GM20431 (cell line): Measurements from ENCODE around the gene COX6B2.

ENCODE experiments used
- in situ Hi-C: fragments of 300-500 bp; cut with MseI, MboI; formaldehyde crosslinking; loops from one replicate; pipeline ENCODE4 v1.15.0; 2020; ENCODE audit warnings: low sequenced_read_pairs; ENCODE audit not compliant: unreplicated experiment

The COX6B2 gene

DNA sequence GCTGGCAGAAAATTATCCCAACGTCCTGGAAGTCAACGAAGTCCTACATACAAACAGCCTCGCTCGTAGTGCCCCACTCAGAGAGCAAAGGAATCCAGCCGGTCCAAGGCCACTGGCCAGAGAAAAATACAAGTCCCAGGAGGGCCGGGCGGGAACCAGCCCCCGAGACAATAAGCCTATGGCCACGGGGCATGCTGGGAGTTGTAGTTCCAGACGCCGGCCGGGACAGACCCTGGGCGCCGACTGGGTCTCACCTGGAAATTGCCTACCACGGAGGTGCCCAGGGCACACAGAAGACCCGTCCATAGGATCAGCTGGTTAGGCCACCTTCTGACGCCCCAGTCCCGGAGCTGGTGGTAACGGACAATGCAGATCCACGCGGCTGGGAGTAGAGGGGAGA, 34.7 kb downstream of the COX6B2 start:
- in situ Hi-C loops, result no loop called here

- in situ Hi-C loops, result no loop called here
Observed at GRCh38 chr19:55316646-55317045, 37.9 kb downstream of the COX6B2 start.

- in situ Hi-C loops, result no loop called here
Observed at GRCh38 chr19:55315956-55316525, 38.5 kb downstream of the COX6B2 start.

DNA sequence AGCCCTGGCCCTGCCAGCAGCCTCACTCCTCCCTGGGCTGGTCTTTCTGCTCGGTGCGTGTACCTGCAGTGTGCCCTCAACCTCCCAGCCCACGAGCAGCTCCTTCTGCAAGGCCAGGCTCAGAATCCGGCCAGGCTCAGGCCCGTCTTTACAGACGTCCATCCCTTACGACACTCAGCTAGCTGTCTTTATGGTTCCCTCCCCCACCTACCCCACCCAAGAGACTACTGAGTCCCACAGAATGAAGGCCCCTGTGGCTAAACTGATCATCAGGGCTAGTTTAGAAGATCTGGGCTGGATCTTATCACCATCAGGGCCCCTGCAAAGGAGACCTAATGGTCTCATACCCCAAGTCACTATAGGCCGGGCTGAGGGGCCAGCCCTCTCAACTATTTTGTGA, 40.1 kb downstream of the COX6B2 start:
- in situ Hi-C loops, result no loop called here

DNA sequence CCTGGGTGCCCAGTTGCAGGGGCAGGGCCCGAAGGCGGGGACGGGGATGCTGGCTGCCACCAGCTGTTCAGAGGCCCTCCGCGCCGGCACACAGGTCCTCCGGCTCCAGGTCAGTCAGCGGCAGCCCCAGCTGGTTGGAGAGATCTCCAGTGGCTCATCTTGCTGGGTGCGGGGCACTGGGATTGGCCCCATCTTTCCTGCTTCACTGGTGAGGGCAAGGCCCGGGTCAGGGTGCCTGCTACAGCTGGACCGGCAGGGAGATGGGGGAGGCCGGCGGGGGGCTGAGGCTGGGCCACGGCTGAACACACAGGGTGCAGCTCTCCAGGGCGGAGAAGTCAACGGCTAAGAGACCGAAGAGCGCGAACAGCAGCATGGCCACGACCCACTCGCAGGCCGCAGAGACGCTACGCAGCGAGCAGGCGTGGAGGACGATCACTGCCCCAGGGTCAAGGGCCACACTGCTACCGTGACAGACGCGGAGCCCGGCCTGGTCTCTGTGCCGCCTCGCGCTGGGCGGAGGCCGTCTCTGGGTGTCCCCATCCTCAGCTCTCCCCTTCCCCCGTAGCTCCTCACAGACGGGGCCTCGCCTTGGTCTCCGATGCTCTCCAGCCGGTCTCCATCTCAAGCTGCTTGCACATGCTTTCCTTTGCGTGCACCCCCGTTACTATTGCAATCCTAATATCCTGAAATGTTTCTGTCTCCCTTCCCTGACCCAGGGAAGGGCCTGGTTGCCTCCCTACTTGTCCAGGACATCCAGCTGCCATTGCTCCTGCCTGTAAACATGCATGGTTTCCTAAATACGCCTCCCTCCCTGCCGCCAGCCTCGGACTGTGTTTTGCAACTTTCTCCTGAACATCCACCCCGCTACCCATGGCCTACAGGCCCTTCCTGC, 41.7 kb downstream of the COX6B2 start:
- in situ Hi-C loops, result no loop called here

GRCh38 chr19:55311797-55312196, 42.7 kb downstream of the COX6B2 start:
- in situ Hi-C loops, result no loop called here

GRCh38 chr19:55311397-55311796, 43.1 kb downstream of the COX6B2 start:
- in situ Hi-C loops, result no loop called here

GRCh38 chr19:55310498-55310897, 44.0 kb downstream of the COX6B2 start:
- in situ Hi-C loops, result no loop called here

GRCh38 chr19:55309448-55309847, 45.1 kb downstream of the COX6B2 start:
- in situ Hi-C loops, result no loop called here

DNA sequence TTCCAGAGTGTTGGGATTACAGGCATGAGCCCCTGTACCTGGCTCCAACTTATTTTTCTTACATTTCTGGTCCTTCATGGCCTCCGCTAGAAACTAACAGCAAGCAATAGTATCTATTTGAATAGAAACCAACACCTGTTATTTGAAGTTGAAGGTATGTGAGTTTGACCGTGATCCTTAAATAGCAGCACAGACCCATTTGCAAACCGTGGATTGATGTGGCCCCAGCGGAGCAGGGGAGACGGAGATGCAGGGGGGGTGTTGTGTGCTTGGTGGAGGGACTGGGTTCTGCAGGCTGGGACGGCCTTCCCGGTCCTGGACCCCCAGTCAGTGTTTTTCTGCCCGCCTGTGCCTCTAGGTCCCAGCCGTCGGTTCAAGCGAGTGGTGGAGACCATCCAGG, 46.2 kb downstream of the COX6B2 start:
- in situ Hi-C loops, result no loop called here

- in situ Hi-C loops, result no loop called here
Observed at GRCh38 chr19:55306712-55307111, 47.8 kb downstream of the COX6B2 start.

DNA sequence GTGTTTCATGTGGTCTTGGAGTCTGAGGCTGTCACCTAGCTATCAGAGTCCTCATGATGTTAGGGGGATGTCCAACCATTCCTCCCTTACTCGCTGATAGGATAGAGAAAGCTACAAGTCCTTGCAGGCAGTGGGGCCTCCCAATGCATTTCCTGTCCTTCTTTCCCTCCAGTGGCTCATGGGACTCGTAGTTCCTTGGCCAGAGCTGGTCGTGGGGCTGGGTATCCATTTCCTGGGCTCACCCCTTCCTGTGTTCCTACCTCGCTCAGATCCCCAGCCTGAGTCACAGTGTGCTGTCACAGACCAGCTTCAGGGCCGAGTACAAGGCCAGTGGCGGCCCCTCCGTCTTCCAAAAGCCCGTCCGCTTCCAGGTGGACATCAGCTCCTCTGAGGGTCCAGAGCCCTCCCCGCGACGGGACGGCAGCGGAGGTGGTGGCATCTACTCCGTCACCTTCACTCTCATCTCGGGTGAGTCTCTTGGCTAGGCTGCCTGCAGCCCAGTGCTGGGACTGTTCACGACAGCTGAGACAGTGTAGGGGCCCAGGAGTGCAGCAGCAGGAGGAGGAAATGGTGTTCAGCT, 48.4 kb downstream of the COX6B2 start:
- in situ Hi-C loops, result no loop called here

DNA sequence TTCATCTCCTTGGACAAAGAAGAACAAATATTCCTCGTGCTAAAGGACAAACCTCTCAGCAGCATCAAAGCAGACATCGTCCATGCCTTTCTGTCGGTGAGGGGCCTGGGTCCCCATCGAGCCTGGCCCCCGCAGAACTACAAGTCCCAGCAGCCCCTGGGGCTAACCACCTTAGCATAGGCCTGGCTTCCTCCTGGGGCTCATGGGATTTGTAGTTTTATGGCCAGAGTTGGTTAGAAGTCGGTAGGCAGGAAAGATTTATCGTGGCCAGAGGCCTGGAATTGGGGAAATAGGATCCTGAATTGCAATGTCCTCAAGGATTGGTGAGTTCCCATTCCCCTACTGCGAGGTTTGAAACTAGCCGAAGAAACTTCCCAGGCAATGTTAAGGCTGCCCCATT, 49.0 kb downstream of the COX6B2 start:
- in situ Hi-C loops, result no loop called here

DNA sequence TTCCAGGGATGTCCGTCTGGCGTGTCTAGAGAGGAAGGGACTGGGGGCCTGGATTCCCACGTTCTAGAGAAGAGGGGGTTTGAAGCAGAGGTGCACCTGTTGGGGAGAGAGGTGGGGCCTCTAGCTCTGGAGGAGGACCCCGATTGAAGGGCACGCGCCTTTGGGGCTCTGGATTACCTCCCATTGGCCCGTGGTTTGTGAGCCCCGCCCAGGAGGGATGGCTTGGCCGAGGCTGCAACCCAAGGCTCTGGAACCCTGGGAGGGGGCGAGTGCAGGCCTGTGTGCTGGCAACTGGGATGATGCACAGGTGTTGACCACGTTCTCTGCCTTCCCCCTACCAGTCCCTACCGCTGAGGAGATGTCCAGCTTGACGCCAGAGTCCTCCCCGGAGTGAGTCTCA, 49.5 kb downstream of the COX6B2 start:
- in situ Hi-C loops, result no loop called here

- in situ Hi-C loops, result no loop called here
Observed at GRCh38 chr19:55304279-55304978, 50.1 kb downstream of the COX6B2 start.

DNA sequence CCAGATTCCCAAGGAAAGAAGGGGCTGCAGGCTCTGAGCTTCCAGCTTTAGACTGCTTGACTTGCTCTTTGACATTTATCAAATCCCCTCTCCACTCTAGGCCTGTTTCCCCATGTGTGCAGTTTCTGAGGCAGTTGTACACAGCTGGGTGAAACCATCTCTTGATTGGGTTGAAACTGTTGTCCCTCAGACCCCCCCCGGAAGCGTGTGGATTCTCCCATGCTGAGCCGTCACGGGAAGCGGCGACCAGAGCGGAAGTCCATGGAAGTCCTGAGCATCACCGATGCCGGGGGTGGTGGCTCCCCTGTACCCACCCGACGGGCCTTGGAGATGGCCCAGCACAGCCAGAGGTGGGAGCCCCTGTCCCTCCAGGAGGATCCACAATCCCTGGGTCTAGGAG, 51.0 kb downstream of the COX6B2 start:
- in situ Hi-C loops, result no loop called here

GRCh38 chr19:55302318-55302703, 52.2 kb downstream of the COX6B2 start:
- in situ Hi-C loops, result no loop called here

DNA sequence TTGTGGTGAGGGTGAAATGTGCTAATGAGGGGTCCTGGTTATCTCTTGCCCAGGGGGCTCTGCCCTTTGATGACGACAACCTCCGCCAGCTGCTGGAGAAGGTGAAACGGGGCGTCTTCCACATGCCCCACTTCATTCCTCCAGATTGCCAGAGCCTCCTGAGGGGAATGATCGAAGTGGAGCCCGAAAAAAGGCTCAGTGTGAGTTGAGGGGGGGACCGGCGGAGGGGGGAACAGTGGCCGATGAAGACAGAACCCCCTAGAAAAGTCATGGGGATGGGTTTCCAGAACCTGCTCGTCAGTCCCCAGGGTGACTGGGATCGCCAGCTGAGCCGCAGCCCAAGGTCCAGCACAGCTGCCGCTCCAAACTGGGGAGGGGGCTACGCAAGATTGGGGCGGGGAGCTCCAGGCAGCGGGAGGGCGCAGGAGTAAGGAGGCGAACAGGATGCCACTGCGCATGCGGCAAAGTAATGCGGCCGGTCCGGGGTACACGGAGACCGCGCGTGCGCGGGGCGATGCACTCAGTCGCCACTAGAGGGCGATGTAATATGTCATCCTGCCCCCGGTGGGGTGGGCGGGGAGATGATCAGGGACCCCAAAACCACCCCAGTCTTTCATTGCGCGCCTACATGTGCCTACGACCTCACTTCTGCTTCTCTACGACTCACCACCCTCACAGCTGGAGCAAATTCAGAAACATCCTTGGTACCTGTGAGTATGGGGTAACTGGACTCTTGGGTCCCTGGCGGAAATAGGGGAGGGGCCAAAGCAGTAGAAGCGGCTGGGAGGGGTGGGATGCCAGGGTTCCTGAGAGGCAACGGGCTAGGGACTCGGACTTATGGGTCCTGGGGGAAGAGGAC, 52.8 kb downstream of the COX6B2 start:
- in situ Hi-C loops, result no loop called here

DNA sequence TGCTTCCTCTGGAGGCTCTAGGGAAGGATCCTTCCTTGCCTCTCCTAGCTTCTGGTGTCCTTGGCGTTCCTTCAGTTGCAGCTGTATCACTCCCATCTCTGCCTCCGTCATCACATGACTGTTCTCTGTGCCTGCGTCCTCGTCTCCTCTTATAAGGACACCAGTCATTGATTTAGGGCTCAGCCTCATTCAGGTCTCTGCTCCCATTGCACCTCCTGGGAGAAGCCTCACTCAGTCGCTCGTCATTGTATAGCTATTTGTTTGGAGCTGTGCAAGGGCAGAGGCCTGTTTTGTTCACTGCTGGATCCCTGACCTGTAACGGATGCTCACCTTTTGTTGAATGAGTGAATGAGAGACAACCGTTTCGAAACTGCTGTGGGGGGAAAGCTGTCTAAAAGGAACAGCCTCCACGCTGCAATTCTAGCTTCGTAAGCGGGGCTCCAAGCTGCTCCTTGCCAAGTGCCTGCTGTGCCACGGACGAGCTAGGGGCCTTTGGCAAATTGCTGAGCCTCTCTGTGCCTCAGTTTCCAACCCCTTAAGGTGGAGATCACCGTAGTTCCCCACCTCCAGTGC, 53.5 kb downstream of the COX6B2 start:
- in situ Hi-C loops, result no loop called here

DNA sequence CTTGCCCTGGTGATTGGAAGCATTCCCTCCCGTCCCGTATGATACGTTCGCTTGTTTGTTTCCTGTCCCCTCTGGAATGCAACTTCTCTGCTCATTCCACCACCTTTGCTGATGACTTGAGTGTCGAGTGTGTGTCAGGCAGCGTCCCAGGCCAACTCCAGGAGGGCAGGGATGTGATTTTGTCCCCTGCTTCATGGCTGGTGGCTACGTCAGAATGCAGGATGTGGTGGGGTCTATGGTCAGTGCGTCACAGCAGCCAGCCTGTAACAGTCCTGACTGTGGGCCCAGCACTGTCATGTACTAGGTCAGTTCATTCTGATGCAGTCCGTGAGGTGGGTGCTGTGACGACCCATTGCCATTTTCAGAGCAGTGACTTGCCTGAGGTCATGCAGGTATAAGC, 54.5 kb downstream of the COX6B2 start:
- in situ Hi-C loops, result no loop called here
